Tibial artery (tissue), 4 donors: Measurements from ENCODE around the gene FSTL3.
"Not testable (repeated sequence)": the region's sequence is repeated elsewhere in the genome, so short reads cannot be mapped to it uniquely, and the experiment has no call there.

Source experiments
- DNase-seq, 2 donors: peaks; one replicate each; pipeline ENCODE4 v3.0.0-alpha.2; 2019
- H3K27ac ChIP-seq, 2 donors: fragments of 200-600 bp; sonication (generic) in 1 of 2; 1 replicate in 1 of 2; 2 replicates in 1 of 2; pipeline ENCODE4 v1.5.1; 2018 to 2019; ENCODE audit warnings: mild to moderate bottlenecking in 1 of 2
- H3K27me3 ChIP-seq, 2 donors: fragments of 200-600 bp; sonication (generic) in 1 of 2; one replicate each; pipeline versions ENCODE4 v1.5.1 to v1.6.0; 2016 to 2019
- H3K36me3 ChIP-seq, 3 donors: fragments of 200-600 bp; sonication (generic) in 2 of 3; one replicate each; pipeline ENCODE4 v1.5.1; 2016 to 2019; ENCODE audit warnings: mild to moderate bottlenecking in 2 of 3
- H3K4me1 ChIP-seq, 4 donors: fragments of 200-600 bp; sonication (generic) in 2 of 4; 1 replicate in 3 of 4; 2 replicates in 1 of 4; pipeline ENCODE4 v1.5.1; 2016 to 2019
- H3K4me3 ChIP-seq, 2 donors: fragments of 200-600 bp; sonication (generic) in 1 of 2; 1 replicate in 1 of 2; 2 replicates in 1 of 2; pipeline ENCODE4 v1.5.1; 2018 to 2019; ENCODE audit warnings: mild to moderate bottlenecking in 2 of 2
- H3K9me3 ChIP-seq, 3 donors: fragments of 200-600 bp; sonication (generic) in 1 of 3; one replicate each; pipeline ENCODE4 v1.5.1; 2016 to 2019
- CTCF ChIP-seq, 2 experiments: fragments of 200-600 bp in 1 of 2; fragments of 450-650 bp in 1 of 2; IDR thresholded peaks; one replicate each; pipeline ENCODE4 v1.5.1; 2017 to 2019; ENCODE audit warnings: antibody characterized with exemption in 2 of 2, mild to moderate bottlenecking in 1 of 2, moderate library complexity in 1 of 2
- intact Hi-C: fragments of 100-400 bp; cut with DNase I; formaldehyde crosslinking; loops from one replicate; pipeline ENCODE4 v1.15.0; 2023; ENCODE audit warnings: low total_unique reads

The FSTL3 gene

DNA sequence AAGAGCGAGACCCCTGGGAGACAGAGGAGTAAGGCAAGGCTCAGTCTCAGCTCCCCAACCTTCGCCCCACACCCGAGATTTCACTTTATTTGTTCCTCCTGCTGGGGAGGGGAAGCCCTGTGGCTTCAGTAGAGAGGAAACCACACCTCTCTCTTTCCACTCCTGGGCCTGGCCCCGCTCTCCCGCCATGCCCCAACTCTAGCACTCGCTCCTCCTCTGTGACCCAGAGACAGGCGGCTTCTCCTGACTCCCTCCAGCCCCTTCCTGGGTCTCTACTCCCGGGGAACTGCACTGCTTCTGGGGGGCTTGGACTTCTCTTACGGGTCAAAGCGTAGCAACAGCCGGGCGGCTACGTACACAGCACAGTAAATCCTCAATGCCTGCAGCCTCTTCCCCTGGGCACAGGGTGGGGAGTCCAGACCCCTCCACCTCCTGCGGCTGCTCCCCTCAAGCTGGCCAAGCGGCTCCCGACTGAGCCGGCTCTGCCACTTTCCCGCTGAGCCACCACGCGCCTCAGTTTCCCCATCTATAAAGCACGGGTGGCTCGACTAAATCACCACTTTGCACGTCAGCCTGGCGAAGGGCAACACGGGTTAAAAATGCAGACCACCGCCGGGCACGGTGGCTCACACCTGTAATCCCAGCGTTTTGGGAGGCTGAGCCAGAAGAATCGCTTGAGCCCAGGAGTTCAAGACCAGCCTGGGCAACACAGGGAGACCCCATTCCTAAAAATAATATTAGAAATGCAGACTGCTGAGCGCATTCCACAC, 14.6 kb upstream of the FSTL3 start:
- Histone ChIP-seq H3K4me3 (peak overlapping the region; percentile 79 to 88), H3K27me3 (no peaks in the 10 kb centered on the region), H3K36me3 (peaks cover 0 to 8% (median 0%) of the 10 kb centered on the region in 3 donors), H3K27ac (peak overlapping the region; percentile 80 to 88), H3K9me3 (no peaks in the 10 kb centered on the region), H3K4me1 (peaks cover 0 to 77% (median 64%) of the 10 kb centered on the region in 4 donors)
- intact Hi-C loops = loop anchor here (5.0 kb wide), 1 partner anchor 251 kb away; the partner anchor contains the start of gene R3HDM4
- no peak for DNase-seq
- TF ChIP-seq CTCF (IDR thresholded peaks at IDR 0.05) = no peak

GRCh38 chr19:662207-662961, 13.8 kb upstream of the FSTL3 start:
- no peak for TF ChIP-seq CTCF (IDR thresholded peaks at IDR 0.05)
- Histone ChIP-seq H3K27ac (peak overlapping the region; percentile 80 to 88), H3K36me3 (peaks cover 0 to 2% (median 0%) of the 10 kb centered on the region in 3 donors), H3K9me3 (no peaks in the 10 kb centered on the region), H3K4me3 (peak overlapping the region; percentile 79 to 88), H3K27me3 (no peaks in the 10 kb centered on the region), H3K4me1 (peaks cover 0 to 69% (median 62%) of the 10 kb centered on the region in 4 donors)
- DNase-seq = no peak
- intact Hi-C loops = loop anchor here (5.0 kb wide), 1 partner anchor 250 kb away; the partner anchor contains the start of gene R3HDM4

- Histone ChIP-seq H3K4me3 (peak within 1 kb of the TSS; percentile 79 to 88), H3K36me3 (no peaks in the 10 kb centered on the region), H3K27me3 (no peaks in the 10 kb centered on the region), H3K9me3 (no peaks in the 10 kb centered on the region), H3K4me1 (peaks cover 0 to 62% (median 56%) of the 10 kb centered on the region in 4 donors), H3K27ac (peak within 1 kb of the TSS; percentile 88 to 92)
- DNase-seq = peak; percentile 87 to 97
- peak in 1 of 2 experiments; percentile 14 for TF ChIP-seq CTCF (IDR thresholded peaks at IDR 0.05)
- intact Hi-C loops = loop anchor here (5.0 kb wide), 1 partner anchor 249 kb away; the partner anchor contains the start of gene R3HDM4
These were observed 13.1 kb upstream of the FSTL3 start, which contains the start of gene RNF126 for GRCh38 chr19:662962-663681. Gene RNF126, minus strand, starts transcription at chr19:663214. Its CDS starts 93 bp downstream, at chr19:663121.

DNA sequence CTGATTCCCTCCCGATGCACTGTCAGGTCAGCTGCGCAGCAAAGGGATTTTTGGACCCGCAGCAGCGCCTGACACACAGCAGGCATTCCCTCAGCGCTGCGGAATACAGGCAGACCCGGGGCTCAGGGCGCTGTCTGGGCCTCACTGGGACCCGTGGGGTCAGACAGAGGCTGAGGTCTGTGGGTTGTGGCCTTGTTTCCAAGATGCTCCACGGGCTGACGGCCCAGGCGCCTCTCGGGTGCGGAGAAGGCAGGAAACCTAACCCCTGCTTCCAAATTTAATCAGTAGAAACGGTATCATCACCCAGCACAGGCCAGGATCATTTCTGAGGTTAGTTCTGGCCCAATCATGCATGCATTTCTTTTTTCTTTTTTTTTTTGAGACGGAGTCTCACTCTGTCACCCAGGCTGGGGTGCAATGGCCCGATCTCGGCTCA, 12.5 kb upstream of the FSTL3 start:
- TF ChIP-seq CTCF (IDR thresholded peaks at IDR 0.05) = no peak
- intact Hi-C loops = loop anchor here (5.0 kb wide), 1 partner anchor 249 kb away; the partner anchor contains the start of gene R3HDM4
- H3K4me1 ChIP-seq = peaks cover 0 to 56% (median 50%) of the 10 kb centered on the region in 4 donors
- no peaks in the 10 kb centered on the region for H3K9me3 ChIP-seq
- no peaks in the 10 kb centered on the region for H3K36me3 ChIP-seq
- DNase-seq = no peak
- H3K4me3 ChIP-seq = peak overlapping the region; percentile 79 to 88
- peak overlapping the region; percentile 88 to 92 for H3K27ac ChIP-seq
- H3K27me3 ChIP-seq = no peaks in the 10 kb centered on the region

- Histone ChIP-seq H3K36me3 (no peaks in the 10 kb centered on the region), H3K27ac (peak overlapping the region; percentile 27 to 51), H3K27me3 (no peaks in the 10 kb centered on the region), H3K4me1 (peaks cover 0 to 43% (median 39%) of the 10 kb centered on the region in 4 donors), H3K4me3 (peak overlapping the region; percentile 27 to 30), H3K9me3 (no peaks in the 10 kb centered on the region)
- intact Hi-C loops = loop anchor here (1.0 to 5.0 kb wide), 2 partner anchors 68 to 247 kb away; partner anchors contain the start of gene R3HDM4
- peak; percentile 96 to 98 for TF ChIP-seq CTCF (IDR thresholded peaks at IDR 0.05)
- peak; percentile 63 to 86 for DNase-seq
These were observed 11.2 kb upstream of the FSTL3 start for GRCh38 chr19:664913-665443.

DNA sequence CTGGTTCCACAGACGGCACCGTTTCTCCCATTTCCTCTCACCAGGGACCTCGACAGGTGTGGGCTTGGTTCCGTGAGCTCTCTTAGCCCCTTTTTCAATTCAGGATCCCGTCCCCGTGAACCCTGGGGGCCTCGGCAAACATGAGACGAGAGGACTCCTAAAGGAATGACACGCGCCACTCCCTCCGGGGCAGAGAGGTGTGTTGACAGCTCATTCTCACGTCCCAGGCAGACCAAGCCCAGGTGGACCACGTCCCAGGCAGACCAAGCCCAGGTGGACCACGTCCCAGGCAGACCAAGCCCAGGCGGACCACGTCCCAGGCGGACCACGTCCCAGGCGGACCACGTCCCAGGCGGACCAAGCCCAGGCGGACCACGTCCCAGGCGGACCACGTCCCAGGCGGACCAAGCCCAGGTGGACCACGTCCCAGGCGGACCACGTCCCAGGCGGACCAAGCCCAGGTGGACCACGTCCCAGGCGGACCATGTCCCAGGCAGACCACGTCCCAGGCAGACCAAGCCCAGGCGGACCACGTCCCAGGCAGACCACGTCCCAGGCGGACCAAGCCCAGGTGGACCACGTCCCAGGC, 9.1 kb upstream of the FSTL3 start:
- intact Hi-C loops, H3K9me3 ChIP-seq, DNase-seq, H3K4me3 ChIP-seq, H3K27ac ChIP-seq, H3K36me3 ChIP-seq, H3K27me3 ChIP-seq: not testable (repeated sequence)
- peaks cover 0 to 22% (median 18%) of the 10 kb centered on the region in 4 donors for H3K4me1 ChIP-seq
